HepG2 (cell line): ENCODE data around the gene SEMA5B. TPM values are rescaled to one million over a fixed set of nuclear protein-coding genes. Genes with fewer than 3 reads are reported as not detected.

Experiments
- CEBPB ChIP-seq: IDR thresholded peaks from 2 replicates; pipeline ENCODE4 v1.6.1; 2011; ENCODE audit warnings: low read depth, low read length, improper control_type of control experiment, borderline replicate concordance
- CREB1 ChIP-seq, 2 experiments: fragments of 450-650 bp in 1 of 2; IDR thresholded peaks; 2 replicates each; pipeline ENCODE4 v1.6.1; 2016 to 2017; ENCODE audit warnings: control low read depth in 1 of 2, mild to moderate bottlenecking in 1 of 2, missing compliant biosample characterization in 1 of 2, missing genetic modification characterization in 1 of 2
- EZH2 ChIP-seq: conservative IDR thresholded peaks from 2 replicates; pipeline ENCODE4 v1.6.1; 2012; ENCODE audit warnings: mild to moderate bottlenecking, low read depth, low read length, moderate library complexity
- FOXC1 ChIP-seq: sonication (generic); formaldehyde crosslinking; IDR thresholded peaks from 2 replicates; pipeline ENCODE4 v1.8.0; 2022; ENCODE audit warnings: mild to moderate bottlenecking, missing genetic modification reagents, borderline replicate concordance
- FOXK1 ChIP-seq: sonication (generic); formaldehyde crosslinking; IDR thresholded peaks from 2 replicates; pipeline ENCODE4 v1.4.0; 2020; ENCODE audit warnings: low read depth, missing genetic modification reagents, borderline replicate concordance
- KDM6A ChIP-seq: IDR thresholded peaks from 2 replicates; pipeline ENCODE4 v1.6.1; 2016; ENCODE audit warnings: low read depth
- MAF1 ChIP-seq: sonication (generic); formaldehyde crosslinking; IDR thresholded peaks from 2 replicates; pipeline ENCODE4 v1.5.0; 2020; ENCODE audit warnings: missing genetic modification reagents, borderline replicate concordance
- MED13 ChIP-seq: sonication (generic); formaldehyde crosslinking; IDR thresholded peaks from 2 replicates; pipeline ENCODE4 v1.5.0; 2020; ENCODE audit warnings: missing genetic modification reagents
- MXD1 ChIP-seq: sonication (generic); formaldehyde crosslinking; IDR thresholded peaks from 2 replicates; pipeline ENCODE4 v1.4.0; 2020; ENCODE audit warnings: mild to moderate bottlenecking, missing genetic modification reagents
- NCOA1 ChIP-seq: sonication (generic); formaldehyde crosslinking; IDR thresholded peaks from 2 replicates; pipeline ENCODE4 v1.9.0; 2021; ENCODE audit warnings: missing genetic modification reagents
- NCOR1 ChIP-seq: fragments of 200-600 bp; sonication (generic); IDR thresholded peaks from 2 replicates; pipeline ENCODE4 v1.7.0; 2017; ENCODE audit warnings: antibody characterized with exemption, low read length, borderline replicate concordance
- NFRKB ChIP-seq: fragments of 450-650 bp; IDR thresholded peaks from 2 replicates; pipeline ENCODE4 v1.6.1; 2017
- NR2F6 ChIP-seq, 2 experiments: IDR thresholded peaks; 2 replicates each; pipeline ENCODE4 v1.6.1; 2016; ENCODE audit warnings: antibody characterized with exemption in 1 of 2, mild to moderate bottlenecking in 1 of 2
- RBAK ChIP-seq: sonication (generic); formaldehyde crosslinking; IDR thresholded peaks from 2 replicates; pipeline ENCODE4 v1.5.1; 2020; ENCODE audit warnings: mild to moderate bottlenecking, missing genetic modification reagents
- RXRA ChIP-seq: sonication (generic); formaldehyde crosslinking; IDR thresholded peaks from 2 replicates; pipeline ENCODE4 v1.5.1; 2020; ENCODE audit warnings: missing genetic modification reagents
- SMARCE1 ChIP-seq: fragments of 450-650 bp; IDR thresholded peaks from 2 replicates; pipeline ENCODE4 v1.6.1; 2017; ENCODE audit warnings: borderline replicate concordance
- SRSF4 ChIP-seq: fragments of 200-400 bp; formaldehyde crosslinking; IDR thresholded peaks from one replicate; pipeline ENCODE4 v1.6.1; 2018; ENCODE audit warnings: mild to moderate bottlenecking, low read depth, low read length, moderate library complexity; ENCODE audit not compliant: poor library complexity, severe bottlenecking
- ZBTB25 ChIP-seq: IDR thresholded peaks from 2 replicates; pipeline ENCODE4 v1.6.1; 2018; ENCODE audit warnings: missing genetic modification reagents
- ZBTB8A ChIP-seq: sonication (generic); formaldehyde crosslinking; IDR thresholded peaks from 2 replicates; pipeline ENCODE4 v1.4.0; 2020; ENCODE audit warnings: mild to moderate bottlenecking, low read depth, missing genetic modification reagents, borderline replicate concordance
- ZGPAT ChIP-seq: IDR thresholded peaks from 2 replicates; pipeline ENCODE4 v1.6.1; 2016; ENCODE audit warnings: mild to moderate bottlenecking
- ZMYM4 ChIP-seq: sonication (generic); formaldehyde crosslinking; IDR thresholded peaks from 2 replicates; pipeline ENCODE4 v1.8.1; 2023; ENCODE audit warnings: mild to moderate bottlenecking, missing genetic modification reagents
- ZNF260 ChIP-seq: sonication (generic); formaldehyde crosslinking; IDR thresholded peaks from 2 replicates; pipeline ENCODE4 v1.4.0; 2020; ENCODE audit warnings: missing genetic modification reagents, low read depth, mild to moderate bottlenecking, borderline replicate concordance
- ZNF326 ChIP-seq: sonication (generic); formaldehyde crosslinking; IDR thresholded peaks from 2 replicates; pipeline ENCODE4 v1.4.0; 2020; ENCODE audit warnings: missing genetic modification reagents, borderline replicate concordance
- ZNF446 ChIP-seq: sonication (generic); formaldehyde crosslinking; IDR thresholded peaks from 2 replicates; pipeline ENCODE4 v1.5.0; 2020; ENCODE audit warnings: mild to moderate bottlenecking, missing genetic modification reagents
- ZNF552 ChIP-seq: sonication (generic); formaldehyde crosslinking; IDR thresholded peaks from 2 replicates; pipeline ENCODE4 v1.9.0; 2022; ENCODE audit warnings: missing genetic modification reagents, mild to moderate bottlenecking, borderline replicate concordance
- ZNF850 ChIP-seq: sonication (generic); formaldehyde crosslinking; conservative IDR thresholded peaks from 2 replicates; pipeline ENCODE4 v1.9.0; 2021; ENCODE audit warnings: mild to moderate bottlenecking, missing genetic modification reagents
- ZSCAN12 ChIP-seq: sonication (generic); formaldehyde crosslinking; IDR thresholded peaks from 2 replicates; pipeline ENCODE4 v1.9.0; 2021; ENCODE audit warnings: mild to moderate bottlenecking, missing genetic modification reagents
- ZSCAN29 ChIP-seq: sonication (generic); formaldehyde crosslinking; conservative IDR thresholded peaks from 2 replicates; pipeline ENCODE4 v1.4.0; 2020; ENCODE audit warnings: mild to moderate bottlenecking, missing genetic modification reagents
- polyA plus RNA-seq, 8 experiments: library from polyadenylated mRNA; depleted of rRNA in 3 of 8; stranded (reverse) in 7 of 8; unstranded in 1 of 8; fragments of >200 nt; fragmentation: Illumina TruSeq in 4 of 8; extraction: Trizol in 4 of 8; gene quantifications; 2 replicates each; pipeline versions ENCODE4 v1.2.1 to v1.2.3, GENCODE V29; 2011 to 2016; ENCODE audit warnings: low read depth in 4 of 8, missing spikeins in 1 of 8, mixed read lengths in 1 of 8; ENCODE audit not compliant: insufficient read depth in 1 of 8
- total RNA-seq, 5 experiments: library from RNA; depleted of rRNA; stranded (reverse); fragments of >200 nt; fragmentation: Illumina TruSeq; extraction: Trizol; gene quantifications; 2 replicates each; pipeline ENCODE4 v1.2.3, GENCODE V29; 2016; ENCODE audit warnings: low read depth in 1 of 5

SEMA5B gene
- total and polyA plus RNA-seq, 2 of the 13 experiments (the other 11 are each of a cell fraction or from before 2014, with no cell fraction given), result not detected

- 0 out of 2 replicates have a peak, but pooled peaks have one; percentile 41 for TF ChIP-seq ZBTB8A
- TF ChIP-seq NR2F6 (IDR thresholded peaks at IDR 0.05), result no peak
- TF ChIP-seq NR2F6 (CRISPR knock-in tag; IDR thresholded peaks at IDR 0.05), result no peak; the same call in none of the 2 replicates
- TF ChIP-seq ZNF850 (CRISPR knock-in tag), result no peak
- peak; percentile 90 for TF ChIP-seq ZGPAT (CRISPR knock-in tag)
- TF ChIP-seq RXRA (CRISPR knock-in tag), result peak; percentile 66; the same call in 1 of the 2 replicates
- peak; percentile 93 for TF ChIP-seq MXD1
- TF ChIP-seq FOXC1, result peak; percentile 85
- no peak for TF ChIP-seq CEBPB
- TF ChIP-seq ZNF446 (CRISPR knock-in tag), result peak; percentile 55; the same call in 1 of the 2 replicates
- no peak for TF ChIP-seq RBAK
- peak; percentile 61; the same call in 1 of the 2 replicates for TF ChIP-seq ZSCAN29
- TF ChIP-seq NCOR1, result no peak
- peak; percentile 29; the same call in 1 of the 2 replicates for TF ChIP-seq CREB1 (IDR thresholded peaks at IDR 0.05)
- peak; percentile 75; the same call in 1 of the 2 replicates for TF ChIP-seq CREB1 (CRISPR knock-in tag; IDR thresholded peaks at IDR 0.05)
- peak; percentile 38; the same call in 1 of the 2 replicates for TF ChIP-seq FOXK1 (CRISPR knock-in tag)
- peak; percentile 4 for TF ChIP-seq ZMYM4 (CRISPR knock-in tag)
- peak; percentile 72; the same call in 1 of the 2 replicates for TF ChIP-seq MED13 (CRISPR knock-in tag)
- TF ChIP-seq ZNF326 (CRISPR knock-in tag), result no peak
- no peak for TF ChIP-seq EZH2
- TF ChIP-seq MAF1 (CRISPR knock-in tag), result peak; percentile 61; the same call in 1 of the 2 replicates
- TF ChIP-seq NFRKB, result no peak
- peak; percentile 71; the same call in 1 of the 2 replicates for TF ChIP-seq ZBTB25
- TF ChIP-seq SRSF4, result no peak
- TF ChIP-seq ZNF552 (CRISPR knock-in tag), result no peak
- peak; percentile 47; the same call in 1 of the 2 replicates for TF ChIP-seq NCOA1 (CRISPR knock-in tag)
- no peak for TF ChIP-seq SMARCE1
- TF ChIP-seq KDM6A (CRISPR knock-in tag), result no peak
- TF ChIP-seq ZSCAN12 (CRISPR knock-in tag), result 0 out of 2 replicates have a peak, but pooled peaks have one; percentile 53
- TF ChIP-seq ZNF260 (CRISPR knock-in tag), result no peak
Observed at GRCh38 chr3:123066896-123067688, 39.5 kb upstream of the SEMA5B start, which contains the start of gene PDIA5 (continued).
